ENCODE measurements around the gene NCBP2L.

NCBP2L gene

DNA sequence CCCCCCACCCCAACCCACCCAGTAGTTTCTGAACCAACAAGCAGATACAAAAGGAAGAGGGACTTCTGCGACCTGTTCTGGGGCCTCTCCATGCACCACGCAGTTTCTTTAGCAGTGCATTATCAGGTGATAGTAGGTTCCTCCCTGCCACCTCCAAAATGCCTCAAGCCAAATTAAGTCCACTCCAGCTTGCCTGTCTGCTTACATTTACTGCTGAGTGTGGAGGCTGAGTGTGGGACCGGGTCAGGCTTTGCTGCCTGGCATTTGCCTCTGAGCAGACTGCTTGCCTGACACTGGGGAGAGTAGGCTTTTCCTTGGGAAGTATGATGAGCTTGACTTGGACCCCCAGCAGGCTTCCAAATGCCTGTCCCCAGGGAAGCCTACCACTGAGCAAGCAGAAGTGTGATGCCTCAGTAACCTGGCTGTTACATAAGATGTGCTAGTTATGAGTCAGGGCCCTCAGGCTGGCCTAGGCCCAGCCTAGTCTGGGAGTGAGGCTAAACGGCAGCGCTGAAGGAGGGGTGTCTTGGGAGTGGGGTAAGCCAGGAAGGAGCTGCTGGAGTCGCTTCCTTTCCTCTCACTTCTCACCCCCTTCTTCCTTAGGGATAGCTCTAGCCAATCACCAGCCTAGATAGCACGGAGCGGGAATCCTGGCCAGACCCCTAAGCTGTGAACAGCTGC, 10.9 kb upstream of the NCBP2L start:
- ChIA-PET CTCF (interaction anchor here (0.7 to 2.0 kb wide), 5 partner anchors 10 to 107 kb away, joined by 3 to 15 read pairs (median 4); partner anchors contain the start of genes NCBP2L and TSC22D3), POLR2A (interaction anchor here (0.9 kb wide), 1 partner anchor 51 kb away, joined by 3 read pairs; no protein-coding TSS in a partner anchor)
- no peak for DNase-seq (ENCODE audit: extremely low spot score)
- TF ChIP-seq, protein P1, sequence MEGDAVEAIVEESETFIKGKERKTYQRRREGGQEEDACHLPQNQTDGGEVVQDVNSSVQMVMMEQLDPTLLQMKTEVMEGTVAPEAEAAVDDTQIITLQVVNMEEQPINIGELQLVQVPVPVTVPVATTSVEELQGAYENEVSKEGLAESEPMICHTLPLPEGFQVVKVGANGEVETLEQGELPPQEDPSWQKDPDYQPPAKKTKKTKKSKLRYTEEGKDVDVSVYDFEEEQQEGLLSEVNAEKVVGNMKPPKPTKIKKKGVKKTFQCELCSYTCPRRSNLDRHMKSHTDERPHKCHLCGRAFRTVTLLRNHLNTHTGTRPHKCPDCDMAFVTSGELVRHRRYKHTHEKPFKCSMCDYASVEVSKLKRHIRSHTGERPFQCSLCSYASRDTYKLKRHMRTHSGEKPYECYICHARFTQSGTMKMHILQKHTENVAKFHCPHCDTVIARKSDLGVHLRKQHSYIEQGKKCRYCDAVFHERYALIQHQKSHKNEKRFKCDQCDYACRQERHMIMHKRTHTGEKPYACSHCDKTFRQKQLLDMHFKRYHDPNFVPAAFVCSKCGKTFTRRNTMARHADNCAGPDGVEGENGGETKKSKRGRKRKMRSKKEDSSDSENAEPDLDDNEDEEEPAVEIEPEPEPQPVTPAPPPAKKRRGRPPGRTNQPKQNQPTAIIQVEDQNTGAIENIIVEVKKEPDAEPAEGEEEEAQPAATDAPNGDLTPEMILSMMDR (IDR thresholded peaks at IDR 0.05; ENCODE audit: control extremely low read depth, extremely low read depth, low read depth, missing control alignments): no peak

DNA sequence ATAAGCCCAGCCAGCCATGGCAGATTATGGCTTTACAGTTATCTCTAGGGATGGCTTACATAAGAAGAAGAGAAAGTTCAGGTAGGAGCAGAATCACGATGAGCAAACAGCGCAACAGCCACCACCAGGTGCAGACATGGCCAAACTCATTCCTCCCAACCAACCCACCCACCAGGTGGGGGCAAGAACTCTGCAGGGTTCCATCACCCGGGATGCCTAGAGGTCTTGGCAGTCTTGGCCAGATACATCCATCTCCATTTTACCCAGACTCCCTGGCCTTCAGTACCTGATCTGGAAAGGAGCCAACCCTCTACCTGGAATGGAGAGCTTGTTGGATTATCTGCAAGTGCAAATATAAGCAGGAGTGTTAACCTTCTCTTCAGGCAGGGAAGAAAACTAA, 9.5 kb upstream of the NCBP2L start:
- CTCF ChIA-PET: interaction anchor here (1.0 to 1.3 kb wide), 2 partner anchors 95 to 111 kb away, joined by 4 read pairs; no protein-coding TSS in a partner anchor
- POLR2A ChIA-PET: no interaction called here
- TF ChIP-seq, protein P1 (IDR thresholded peaks at IDR 0.05; ENCODE audit: control extremely low read depth, extremely low read depth, low read depth, missing control alignments): no peak
- no peak for DNase-seq (ENCODE audit: extremely low spot score)

DNA sequence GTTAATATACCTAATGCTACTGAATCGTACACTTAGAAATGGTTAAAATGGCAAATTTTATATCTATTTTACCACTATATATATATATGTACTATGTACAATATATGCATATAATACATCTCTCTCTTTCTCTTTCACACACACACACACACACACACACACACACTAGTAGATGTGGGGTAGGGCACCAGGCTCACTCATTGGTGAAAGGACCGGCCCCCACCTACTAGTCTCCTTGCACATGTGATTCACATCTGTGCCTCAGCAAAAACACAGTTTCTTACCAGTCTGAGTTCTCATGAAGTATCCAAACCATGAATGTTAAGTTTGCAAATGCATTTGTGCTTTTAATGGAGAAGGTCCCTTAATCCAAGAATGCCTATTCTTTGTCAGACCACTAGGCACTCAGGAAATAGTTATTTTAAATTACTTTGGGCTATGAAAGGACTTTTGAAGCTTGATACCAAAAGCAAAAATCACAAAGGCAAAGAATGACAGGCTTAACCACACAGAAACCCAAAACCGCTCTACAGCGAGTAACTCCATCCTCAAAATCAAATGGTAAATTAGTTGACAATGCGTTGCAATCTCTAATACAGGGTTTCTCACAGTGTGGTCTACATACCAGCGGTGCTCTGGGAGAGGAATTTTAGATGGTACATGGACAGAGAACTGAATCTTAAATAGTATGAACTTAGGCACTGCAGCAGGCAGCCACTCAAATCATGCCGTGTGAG, 7.8 kb upstream of the NCBP2L start:
- CTCF ChIA-PET: interaction anchor here (0.7 kb wide), 1 partner anchor 110 kb away, joined by 3 read pairs; no protein-coding TSS in a partner anchor
- no peak for DNase-seq (ENCODE audit: extremely low spot score)
- POLR2A ChIA-PET: no interaction called here
- TF ChIP-seq, protein P1 (IDR thresholded peaks at IDR 0.05; ENCODE audit: control extremely low read depth, extremely low read depth, low read depth, missing control alignments): no peak

DNA sequence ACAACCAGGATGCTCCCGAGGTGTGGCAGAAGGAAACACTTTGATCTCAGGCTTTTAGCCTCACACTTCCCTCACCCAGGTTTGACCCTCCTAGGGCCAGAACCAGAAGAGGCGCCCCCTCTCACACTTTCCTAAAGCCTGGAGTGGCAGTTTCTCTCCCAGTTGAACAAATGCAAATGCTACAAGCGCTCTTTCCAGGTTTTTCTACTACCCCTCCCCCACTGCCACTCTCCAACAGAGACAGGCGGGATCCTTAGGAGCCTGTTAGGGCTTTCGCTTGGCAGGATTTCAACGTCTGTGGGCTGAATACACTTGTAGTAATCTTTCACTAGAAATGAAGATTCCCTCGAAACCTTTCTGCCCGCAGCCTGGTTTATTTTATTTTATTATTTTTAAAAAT, 4.3 kb upstream of the NCBP2L start:
- ChIA-PET CTCF (interaction anchor here (9.4 kb wide), 1 partner anchor 116 kb away, joined by 222 read pairs; no protein-coding TSS in a partner anchor), POLR2A (no interaction called here)
- TF ChIP-seq, protein P1 (IDR thresholded peaks at IDR 0.05; ENCODE audit: control extremely low read depth, extremely low read depth, low read depth, missing control alignments): no peak
- no peak for DNase-seq (ENCODE audit: extremely low spot score)

DNA sequence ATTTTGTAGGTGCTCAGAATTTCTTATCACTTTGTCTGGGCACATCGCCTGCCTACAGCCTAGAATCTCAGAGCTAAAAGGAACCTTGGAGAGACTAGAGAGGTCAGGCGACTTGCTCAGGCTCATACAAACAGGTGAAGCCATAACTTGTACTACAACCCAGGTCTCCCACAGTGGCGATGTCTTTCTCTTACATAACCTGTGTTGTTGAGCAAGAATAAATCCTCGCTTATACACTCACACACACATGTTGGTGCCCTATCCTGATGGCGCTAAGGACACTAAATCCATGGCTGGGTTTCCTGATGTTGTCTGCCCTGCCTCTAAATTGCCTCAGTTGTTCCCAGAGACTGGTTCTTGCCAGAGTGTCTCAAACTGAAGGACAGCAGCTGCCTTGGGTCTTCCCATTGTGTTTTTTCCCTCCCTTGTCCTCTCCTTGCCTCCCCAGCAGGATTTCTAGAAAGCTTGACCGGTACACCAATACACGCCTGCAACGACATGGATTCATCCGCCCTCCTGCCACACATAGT, 3.6 kb upstream of the NCBP2L start:
- ChIA-PET CTCF (interaction anchor here (1.0 to 9.4 kb wide), 3 partner anchors 9 to 117 kb away, joined by 3 to 222 read pairs (median 44); no protein-coding TSS in a partner anchor), POLR2A (no interaction called here)
- DNase-seq (ENCODE audit: extremely low spot score): no peak
- TF ChIP-seq, protein P1 (IDR thresholded peaks at IDR 0.05; ENCODE audit: control extremely low read depth, extremely low read depth, low read depth, missing control alignments): no peak

DNA sequence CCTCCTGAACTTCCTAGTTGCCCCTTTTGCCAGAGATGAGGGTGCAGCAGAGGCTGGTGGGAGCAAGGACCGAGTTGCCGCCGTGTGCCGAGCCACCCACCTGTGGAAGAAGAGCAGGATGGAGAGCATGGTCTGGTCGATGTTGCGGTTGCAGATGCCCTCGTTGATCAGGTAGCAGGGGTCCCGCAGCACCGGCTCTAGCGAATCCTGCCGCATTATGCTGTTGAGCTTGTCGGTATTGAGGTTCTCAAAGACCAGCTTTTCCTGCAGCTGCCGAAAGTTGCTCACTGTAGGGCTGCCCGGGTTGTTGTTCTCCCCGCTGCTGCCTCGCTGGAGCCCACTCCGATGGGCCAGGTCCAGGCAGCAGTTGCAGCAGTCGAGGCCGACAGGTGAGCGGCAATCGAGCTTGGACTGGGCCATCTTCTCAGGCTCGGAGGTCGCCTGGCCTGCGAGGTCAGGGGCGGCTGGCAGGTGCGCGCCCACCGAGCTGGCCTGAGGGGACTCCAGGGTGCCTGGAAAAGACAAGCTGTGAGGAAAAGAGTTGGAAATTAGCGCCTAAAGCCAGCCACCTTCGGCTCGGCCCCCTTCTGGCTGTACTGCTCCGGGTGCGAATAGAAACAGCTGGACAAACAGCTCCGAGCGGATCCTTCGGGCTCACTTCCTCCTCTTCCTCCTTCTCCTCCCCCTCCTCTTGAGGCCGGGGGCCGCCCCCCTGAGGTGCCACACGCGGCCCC, 2.4 kb upstream of the NCBP2L start:
- POLR2A ChIA-PET: interaction anchor here (1.5 kb wide), 1 partner anchor 59 kb away, joined by 5 read pairs; no protein-coding TSS in a partner anchor
- no peak for DNase-seq (ENCODE audit: extremely low spot score)
- TF ChIP-seq, protein P1 (IDR thresholded peaks at IDR 0.05; ENCODE audit: control extremely low read depth, extremely low read depth, low read depth, missing control alignments): no peak
- CTCF ChIA-PET: interaction anchor here (0.9 to 9.4 kb wide), 15 partner anchors 9 to 749 kb away, joined by 3 to 222 read pairs (median 4); partner anchors contain the start of gene PRPS1

Measured in GM10248 (cell line).